DND-41 (cell line): ENCODE data around the gene EIF5A.

Experiments
- ATAC-seq: fragments of 200-7000 bp; cut with Tn5 transposase; 3 replicates; pipeline ENCODE4 v1.9.1; 2021; ENCODE audit warnings: low read depth; ENCODE audit not compliant: insufficient read depth
- DNase-seq: peaks from one replicate; pipeline ENCODE4 v3.0.0-alpha.2; 2020
- H2AFZ ChIP-seq: 2 replicates; pipeline ENCODE4 v1.6.0; 2012; ENCODE audit warnings: low read depth, low read length
- H3K27ac ChIP-seq: 2 replicates; pipeline ENCODE4 v1.5.1; 2012; ENCODE audit warnings: low read length, inconsistent platforms
- H3K27me3 ChIP-seq: fragments of 200-600 bp; sonication (generic); 2 replicates; pipeline ENCODE4 v1.6.0; 2012; ENCODE audit warnings: low read length, mild to moderate bottlenecking, inconsistent platforms; ENCODE audit not compliant: insufficient read depth, poor library complexity
- H3K36me3 ChIP-seq: 2 replicates; pipeline ENCODE4 v1.5.1; 2012; ENCODE audit warnings: low read length, inconsistent platforms; ENCODE audit not compliant: insufficient read depth
- H3K4me1 ChIP-seq: 2 replicates; pipeline ENCODE4 v1.5.1; 2012; ENCODE audit warnings: mild to moderate bottlenecking, low read length; ENCODE audit not compliant: insufficient read depth
- H3K4me2 ChIP-seq: 2 replicates; pipeline ENCODE4 v1.6.0; 2012; ENCODE audit warnings: mild to moderate bottlenecking, moderate library complexity, low read length, inconsistent platforms; ENCODE audit not compliant: insufficient read depth
- H3K4me3 ChIP-seq, 2 experiments: fragments of 200-600 bp in 1 of 2; shearing (Covaris generic) in 1 of 2; 2 replicates each; pipeline ENCODE4 v1.5.1; 2012 to 2016; ENCODE audit warnings: inconsistent platforms in 2 of 2, low read length in 2 of 2, mild to moderate bottlenecking in 2 of 2, low read depth in 1 of 2, moderate library complexity in 1 of 2
- H3K79me2 ChIP-seq: 2 replicates; pipeline ENCODE4 v1.6.0; 2012; ENCODE audit warnings: low read length, inconsistent platforms; ENCODE audit not compliant: insufficient read depth
- H3K9ac ChIP-seq: 2 replicates; pipeline ENCODE4 v1.6.0; 2012; ENCODE audit warnings: low read depth, mild to moderate bottlenecking, inconsistent platforms, low read length, moderate library complexity
- H3K9me3 ChIP-seq: 2 replicates; pipeline ENCODE4 v1.5.1; 2012; ENCODE audit warnings: low read length, moderate library complexity, mild to moderate bottlenecking, inconsistent platforms; ENCODE audit not compliant: insufficient read depth, severe bottlenecking
- H4K20me1 ChIP-seq: 2 replicates; pipeline ENCODE4 v1.6.0; 2012; ENCODE audit warnings: low read length; ENCODE audit not compliant: insufficient read depth
- EZH2 ChIP-seq: IDR thresholded peaks from 3 replicates; pipeline ENCODE4 v1.6.1; 2012; ENCODE audit warnings: borderline replicate concordance, low read depth, mild to moderate bottlenecking, moderate library complexity, low read length, inconsistent platforms; ENCODE audit not compliant: severe bottlenecking
- TF ChIP-seq, protein P1 (sequence below): IDR thresholded peaks from 2 replicates; pipeline ENCODE4 v1.5.1; 2012; ENCODE audit warnings: borderline replicate concordance, low read length, moderate library complexity, mild to moderate bottlenecking; ENCODE audit not compliant: poor library complexity, severe bottlenecking; ENCODE audit errors: extremely low read depth

The EIF5A gene

GRCh38 chr17:7309628-7310027, 2.2 kb downstream of the EIF5A start:
- no peak overlapping the region for H2AFZ ChIP-seq
- TF ChIP-seq, protein P1, sequence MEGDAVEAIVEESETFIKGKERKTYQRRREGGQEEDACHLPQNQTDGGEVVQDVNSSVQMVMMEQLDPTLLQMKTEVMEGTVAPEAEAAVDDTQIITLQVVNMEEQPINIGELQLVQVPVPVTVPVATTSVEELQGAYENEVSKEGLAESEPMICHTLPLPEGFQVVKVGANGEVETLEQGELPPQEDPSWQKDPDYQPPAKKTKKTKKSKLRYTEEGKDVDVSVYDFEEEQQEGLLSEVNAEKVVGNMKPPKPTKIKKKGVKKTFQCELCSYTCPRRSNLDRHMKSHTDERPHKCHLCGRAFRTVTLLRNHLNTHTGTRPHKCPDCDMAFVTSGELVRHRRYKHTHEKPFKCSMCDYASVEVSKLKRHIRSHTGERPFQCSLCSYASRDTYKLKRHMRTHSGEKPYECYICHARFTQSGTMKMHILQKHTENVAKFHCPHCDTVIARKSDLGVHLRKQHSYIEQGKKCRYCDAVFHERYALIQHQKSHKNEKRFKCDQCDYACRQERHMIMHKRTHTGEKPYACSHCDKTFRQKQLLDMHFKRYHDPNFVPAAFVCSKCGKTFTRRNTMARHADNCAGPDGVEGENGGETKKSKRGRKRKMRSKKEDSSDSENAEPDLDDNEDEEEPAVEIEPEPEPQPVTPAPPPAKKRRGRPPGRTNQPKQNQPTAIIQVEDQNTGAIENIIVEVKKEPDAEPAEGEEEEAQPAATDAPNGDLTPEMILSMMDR: no peak
- TF ChIP-seq EZH2: no peak
- peaks cover 55% of the 10 kb centered on the region for H3K36me3 ChIP-seq
- H3K27me3 ChIP-seq: no peaks in the 10 kb centered on the region
- ATAC-seq (no peak), DNase-seq (no peak)
- H3K9me3 ChIP-seq: no peaks in the 10 kb centered on the region
- peaks cover 73% of the 10 kb centered on the region for H3K4me1 ChIP-seq
- peak overlapping the region; percentile 76 for H3K4me2 ChIP-seq
- peak overlapping the region; percentile 88 for H3K9ac ChIP-seq
- H3K4me3 ChIP-seq: peak overlapping the region in 1 of 2 experiments; percentile 77; a peak in 3 of 4 replicates
- peak overlapping the region; percentile 94; the same call in 1 of the 2 replicates for H3K27ac ChIP-seq
- peaks cover 66% of the 10 kb centered on the region for H3K79me2 ChIP-seq
- H4K20me1 ChIP-seq: peaks cover 61% of the 10 kb centered on the region

DNA sequence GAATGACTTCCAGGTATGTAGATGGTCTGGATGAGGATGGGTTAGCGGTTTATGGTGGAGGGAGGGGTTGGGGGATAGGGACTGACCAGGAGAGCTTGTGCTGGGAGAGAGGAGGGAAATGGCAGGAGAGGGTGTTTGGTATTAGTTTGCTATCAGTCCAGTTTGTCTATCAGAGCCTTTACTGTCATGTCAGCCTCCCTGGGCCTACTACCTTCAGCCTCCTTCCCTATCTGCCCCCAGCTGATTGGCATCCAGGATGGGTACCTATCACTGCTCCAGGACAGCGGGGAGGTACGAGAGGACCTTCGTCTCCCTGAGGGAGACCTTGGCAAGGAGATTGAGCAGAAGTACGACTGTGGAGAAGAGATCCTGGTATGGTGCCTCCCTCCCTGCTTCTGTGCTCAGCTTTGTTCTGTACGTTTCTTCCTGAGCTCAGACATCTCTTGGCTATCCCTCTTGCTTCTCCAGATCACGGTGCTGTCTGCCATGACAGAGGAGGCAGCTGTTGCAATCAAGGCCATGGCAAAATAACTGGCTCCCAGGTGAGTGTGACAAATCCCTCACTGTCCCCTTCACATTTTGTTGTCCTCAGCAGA, 3.8 kb downstream of the EIF5A start:
- H3K27ac ChIP-seq: no peak overlapping the region
- TF ChIP-seq, protein P1: no peak
- no peak for TF ChIP-seq EZH2
- no peak overlapping the region for H3K4me3 ChIP-seq
- H3K36me3 ChIP-seq: peaks cover 62% of the 10 kb centered on the region
- H3K79me2 ChIP-seq: peaks cover 79% of the 10 kb centered on the region
- H3K9me3 ChIP-seq: no peaks in the 10 kb centered on the region
- H3K9ac ChIP-seq: no peak overlapping the region
- H3K27me3 ChIP-seq: no peaks in the 10 kb centered on the region
- ATAC-seq: no peak
- peaks cover 63% of the 10 kb centered on the region for H4K20me1 ChIP-seq
- H3K4me1 ChIP-seq: peaks cover 73% of the 10 kb centered on the region
- DNase-seq: no peak
- no peak overlapping the region for H2AFZ ChIP-seq
- H3K4me2 ChIP-seq: peak overlapping the region; percentile 76; the same call in 1 of the 2 replicates

DNA sequence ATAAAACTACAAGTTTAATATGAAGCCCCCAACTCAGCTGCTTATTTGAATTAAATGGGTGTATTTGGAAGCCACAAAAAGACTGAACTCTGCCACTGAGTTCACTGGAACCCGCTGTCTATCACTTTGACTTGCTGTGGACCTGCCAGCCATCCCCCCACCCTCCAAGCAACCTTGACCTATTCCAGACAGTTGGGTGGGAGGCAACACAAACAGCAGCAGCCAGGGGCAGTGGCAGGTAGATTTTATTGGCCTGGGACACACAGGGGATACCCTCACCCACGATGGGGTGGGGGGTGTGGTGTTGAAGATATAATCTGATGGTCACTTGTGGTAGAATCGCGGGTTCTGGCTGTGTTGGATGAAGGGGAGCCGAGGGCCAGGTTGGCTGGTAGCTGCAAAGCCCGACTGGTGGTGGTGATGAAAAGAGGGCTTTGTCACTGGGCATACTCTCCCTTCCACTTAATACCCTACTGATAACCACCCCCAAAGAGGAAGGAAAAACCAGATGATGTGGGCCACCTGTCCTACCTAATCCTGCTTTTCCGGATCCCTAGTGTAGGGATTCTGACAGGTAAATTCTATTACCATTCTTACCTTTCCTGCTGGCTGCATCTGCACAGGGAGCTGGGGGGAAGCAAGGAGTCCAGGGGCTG, 5.1 kb downstream of the EIF5A start:
- ATAC-seq (no peak), DNase-seq (no peak)
- H3K79me2 ChIP-seq: peaks cover 79% of the 10 kb centered on the region
- peaks cover 71% of the 10 kb centered on the region for H3K36me3 ChIP-seq
- H3K9me3 ChIP-seq: no peaks in the 10 kb centered on the region
- H4K20me1 ChIP-seq: peaks cover 63% of the 10 kb centered on the region
- no peak overlapping the region for H3K4me3 ChIP-seq
- H3K4me1 ChIP-seq: peaks cover 70% of the 10 kb centered on the region
- H3K4me2 ChIP-seq: peak overlapping the region; percentile 95; the same call in 1 of the 2 replicates
- H3K9ac ChIP-seq: no peak overlapping the region
- no peak overlapping the region for H2AFZ ChIP-seq
- H3K27me3 ChIP-seq: no peaks in the 10 kb centered on the region
- H3K27ac ChIP-seq: no peak overlapping the region
- TF ChIP-seq EZH2: no peak
- TF ChIP-seq, protein P1: no peak
